Cardiac muscle cell (in vitro differentiated cells and primary cell): ENCODE results near the gene SCAMP5. TPM values are rescaled to one million over a fixed set of nuclear protein-coding genes. Genes with fewer than 3 reads are reported as not detected.

Source experiments
- DNase-seq, 2 donors: peaks; one replicate each; pipeline versions ENCODE4 v3.0.0 to v3.0.0-alpha.2; 2010 to 2017; ENCODE audit warnings: low read depth in 1 of 2, low spot score in 1 of 2
- H3K27ac ChIP-seq: fragments of 200-600 bp; sonication (generic); 2 replicates; pipeline ENCODE4 v1.5.1; 2016
- H3K27me3 ChIP-seq: fragments of 200-600 bp; sonication (generic); 2 replicates; pipeline ENCODE4 v1.6.0; 2016; ENCODE audit warnings: control low read depth
- H3K36me3 ChIP-seq: fragments of 200-600 bp; sonication (generic); 2 replicates; pipeline ENCODE4 v1.5.1; 2016; ENCODE audit warnings: control low read depth
- H3K4me1 ChIP-seq: fragments of 200-600 bp; sonication (generic); 2 replicates; pipeline ENCODE4 v1.8.1; 2017; ENCODE audit warnings: low read depth, mild to moderate bottlenecking, mixed run types
- H3K4me3 ChIP-seq: fragments of 200-600 bp; sonication (generic); 2 replicates; pipeline ENCODE4 v1.5.1; 2016; ENCODE audit warnings: mild to moderate bottlenecking
- H3K9me3 ChIP-seq: fragments of 200-600 bp; sonication (generic); 2 replicates; pipeline ENCODE4 v1.5.1; 2017; ENCODE audit warnings: low read depth, mild to moderate bottlenecking, control low read depth
- CTCF ChIP-seq: IDR thresholded peaks from 2 replicates; pipeline ENCODE4 v1.5.1; 2012; ENCODE audit warnings: low read depth, mild to moderate bottlenecking, low read length
- polyA plus RNA-seq: library from polyadenylated mRNA; unstranded; fragments of >200 nt; fragmentation: Nextera tagmentation; extraction: Ambion mirVana; gene quantifications from 2 replicates; pipeline ENCODE4 v1.2.1, GENCODE V29; 2016
- total RNA-seq: library from RNA; depleted of rRNA; stranded (reverse); fragments of >200 nt; gene quantifications from 2 replicates; pipeline ENCODE4 v1.2.3, GENCODE V29; 2016

SCAMP5 gene
- total and polyA plus RNA-seq, 2 experiments from 2014 or later = 3.3 to 5.8 TPM

- no peaks in the 10 kb centered on the region for H3K9me3 ChIP-seq
- no peak for TF ChIP-seq CTCF
- peaks cover 25% of the 10 kb centered on the region for H3K27me3 ChIP-seq
- H3K4me3 ChIP-seq = no peak overlapping the region
- peak in 1 of 2 donors; percentile 25 for DNase-seq
- H3K36me3 ChIP-seq = no peaks in the 10 kb centered on the region
- no peak overlapping the region for H3K27ac ChIP-seq
- H3K4me1 ChIP-seq = no peaks in the 10 kb centered on the region
Observed at GRCh38 chr15:74997141-74997540, 1.8 kb downstream of the SCAMP5 start.

GRCh38 chr15:74997543-74997942 is 2.2 kb downstream of the SCAMP5 start:
- no peaks in the 10 kb centered on the region for H3K9me3 ChIP-seq
- no peak for TF ChIP-seq CTCF

GRCh38 chr15:75001310-75001709 is 5.9 kb downstream of the SCAMP5 start:
- Histone ChIP-seq H3K4me1 (no peaks in the 10 kb centered on the region), H3K4me3 (no peak overlapping the region), H3K36me3 (no peaks in the 10 kb centered on the region), H3K27ac (no peak overlapping the region), H3K27me3 (peaks cover 17% of the 10 kb centered on the region), H3K9me3 (no peaks in the 10 kb centered on the region)
- no peak for TF ChIP-seq CTCF
- DNase-seq = no peak

More at GRCh38 chr15:74997543-74997942, 2.2 kb downstream of the SCAMP5 start:
- H3K27ac ChIP-seq = no peak overlapping the region
- H3K36me3 ChIP-seq = no peaks in the 10 kb centered on the region
- peaks cover 25% of the 10 kb centered on the region for H3K27me3 ChIP-seq
- no peak for DNase-seq
- no peak overlapping the region for H3K4me3 ChIP-seq
- H3K4me1 ChIP-seq = no peaks in the 10 kb centered on the region

- DNase-seq = no peak
- Histone ChIP-seq H3K9me3 (no peaks in the 10 kb centered on the region), H3K36me3 (no peaks in the 10 kb centered on the region), H3K27me3 (peaks cover 7% of the 10 kb centered on the region), H3K27ac (no peak overlapping the region), H3K4me3 (no peak overlapping the region), H3K4me1 (no peaks in the 10 kb centered on the region)
- no peak for TF ChIP-seq CTCF
Observed at GRCh38 chr15:75002398-75002797, 7.0 kb downstream of the SCAMP5 start.

GRCh38 chr15:75007216-75007615 is 11.9 kb downstream of the SCAMP5 start:
- Histone ChIP-seq H3K4me3 (no peak overlapping the region), H3K4me1 (no peaks in the 10 kb centered on the region), H3K27ac (no peak overlapping the region), H3K36me3 (no peaks in the 10 kb centered on the region), H3K9me3 (no peaks in the 10 kb centered on the region), H3K27me3 (no peaks in the 10 kb centered on the region)
- no peak for TF ChIP-seq CTCF
- DNase-seq = no peak

- no peak for DNase-seq
- no peak overlapping the region for H3K4me3 ChIP-seq
- TF ChIP-seq CTCF = no peak
- H3K36me3 ChIP-seq = no peaks in the 10 kb centered on the region
- no peaks in the 10 kb centered on the region for H3K4me1 ChIP-seq
- H3K27me3 ChIP-seq = no peaks in the 10 kb centered on the region
- no peak overlapping the region for H3K27ac ChIP-seq
- no peaks in the 10 kb centered on the region for H3K9me3 ChIP-seq
Observed at GRCh38 chr15:75008221-75008625, 12.9 kb downstream of the SCAMP5 start.
